IMR-90 (cell line): Measurements from ENCODE around the gene GRK2. TPM values are rescaled to one million over a fixed set of nuclear protein-coding genes. Genes with fewer than 3 reads are reported as not detected.
"Not testable (repeated sequence)": the region's sequence is repeated elsewhere in the genome, so short reads cannot be mapped to it uniquely, and the experiment has no call there.

Source experiments
- ATAC-seq: fragments of 200-7000 bp; cut with Tn5 transposase; 2 replicates; pipeline ENCODE4 v1.9.1; 2020; ENCODE audit warnings: low read depth, mild to moderate bottlenecking, moderate library complexity
- BruUV-seq: library from RNA; stranded (reverse); fragments of 400-500 nt; replicated peaks from 2 replicates; lab custom pipeline; 2021; lab: Mats Ljungman, UMichigan
- CTCF ChIA-PET: fragments of 300-600 bp; formaldehyde crosslinking; extraction: SDS; loops from one replicate; lab custom pipeline; 2021; ENCODE audit warnings: antibody characterized with exemption; lab: Yijun Ruan, JAX
- POLR2A ChIA-PET: fragments of 300-600 bp; sonication (Branson Sonifier 250); formaldehyde crosslinking; loops from one replicate; lab custom pipeline; 2022; ENCODE audit warnings: antibody characterized with exemption; ENCODE audit not compliant: unreplicated experiment; lab: Charles Lee
- DNase-seq: peaks from one replicate; pipeline ENCODE4 v3.0.0; 2013
- H2AFZ ChIP-seq: replicated peaks from 2 replicates; pipeline ENCODE3; 2013; ENCODE audit warnings: low read length, mild to moderate bottlenecking; ENCODE audit not compliant: poor library complexity
- H2AK5ac ChIP-seq: 2 replicates; pipeline ENCODE4 v1.6.1; 2013; ENCODE audit warnings: low read depth, low read length, inconsistent platforms
- H2AK9ac ChIP-seq: replicated peaks from 2 replicates; pipeline ENCODE3; 2013; ENCODE audit warnings: mild to moderate bottlenecking, low read depth, low read length, moderate library complexity; ENCODE audit not compliant: poor library complexity
- H2BK120ac ChIP-seq: 2 replicates; pipeline ENCODE4 v1.6.1; 2013; ENCODE audit warnings: low read depth, low read length, inconsistent platforms
- H2BK15ac ChIP-seq: 3 replicates; pipeline ENCODE4 v1.6.1; 2013; ENCODE audit warnings: low read depth, low read length, inconsistent platforms
- H2BK20ac ChIP-seq: 2 replicates; pipeline ENCODE4 v1.6.1; 2013; ENCODE audit warnings: low read depth, mild to moderate bottlenecking, inconsistent platforms, low read length, moderate library complexity
- H2BK5ac ChIP-seq: 2 replicates; pipeline ENCODE4 v1.6.1; 2013; ENCODE audit warnings: mild to moderate bottlenecking, low read depth, low read length, inconsistent platforms; ENCODE audit not compliant: poor library complexity, severe bottlenecking
- H3K14ac ChIP-seq: replicated peaks from 2 replicates; pipeline ENCODE4 v1.6.1; 2013; ENCODE audit warnings: low read depth, low read length, inconsistent platforms
- H3K18ac ChIP-seq: 2 replicates; pipeline ENCODE4 v1.6.1; 2013; ENCODE audit warnings: low read depth, low read length, control low read depth
- H3K23ac ChIP-seq: 2 replicates; pipeline ENCODE4 v1.6.1; 2013; ENCODE audit warnings: low read depth, low read length, inconsistent platforms
- H3K27ac ChIP-seq: 2 replicates; pipeline ENCODE4 v1.5.1; 2013; ENCODE audit warnings: mild to moderate bottlenecking, control low read depth, low read length; ENCODE audit not compliant: insufficient read depth
- H3K27me3 ChIP-seq: 2 replicates; pipeline ENCODE4 v1.6.1; 2013; ENCODE audit warnings: low read length; ENCODE audit not compliant: control insufficient read depth, insufficient read depth
- H3K36me3 ChIP-seq: 2 replicates; pipeline ENCODE4 v1.6.1; 2013; ENCODE audit warnings: low read length, mixed read lengths; ENCODE audit not compliant: control insufficient read depth, insufficient read depth
- H3K4ac ChIP-seq: 2 replicates; pipeline ENCODE4 v1.6.1; 2013; ENCODE audit warnings: low read depth, low read length, inconsistent platforms
- H3K4me1 ChIP-seq: 2 replicates; pipeline ENCODE4 v1.6.1; 2013; ENCODE audit warnings: low read length, mixed read lengths; ENCODE audit not compliant: control insufficient read depth, insufficient read depth
- H3K4me2 ChIP-seq: 2 replicates; pipeline ENCODE4 v1.6.1; 2013; ENCODE audit warnings: low read depth, mild to moderate bottlenecking, control low read depth, low read length, moderate library complexity
- H3K4me3 ChIP-seq: 2 replicates; pipeline ENCODE4 v1.5.1; 2013; ENCODE audit warnings: low read depth, mild to moderate bottlenecking, control low read depth, low read length, moderate library complexity; ENCODE audit not compliant: insufficient read depth
- H3K56ac ChIP-seq: 2 replicates; pipeline ENCODE4 v1.6.1; 2013; ENCODE audit warnings: low read length, inconsistent platforms; ENCODE audit not compliant: insufficient read depth; ENCODE audit errors: extremely low read depth
- H3K79me1 ChIP-seq, 2 experiments: 2 replicates each; pipeline ENCODE4 v1.6.1; 2013; ENCODE audit warnings: low read length in 2 of 2, inconsistent platforms in 1 of 2, low read depth in 1 of 2
- H3K9ac ChIP-seq: 2 replicates; pipeline ENCODE4 v1.6.1; 2013; ENCODE audit warnings: low read depth, low read length, control low read depth
- H3K9me1 ChIP-seq: 2 replicates; pipeline ENCODE4 v1.6.1; 2013; ENCODE audit warnings: low read length, inconsistent platforms; ENCODE audit not compliant: insufficient read depth
- H3K9me3 ChIP-seq: 2 replicates; pipeline ENCODE4 v1.6.1; 2013; ENCODE audit warnings: low read length; ENCODE audit not compliant: control insufficient read depth, insufficient read depth
- H4K20me1 ChIP-seq: 2 replicates; pipeline ENCODE4 v1.6.1; 2013; ENCODE audit warnings: low read length, inconsistent platforms; ENCODE audit not compliant: insufficient read depth
- H4K5ac ChIP-seq: 2 replicates; pipeline ENCODE4 v1.6.1; 2013; ENCODE audit warnings: mild to moderate bottlenecking, low read depth, low read length, control low read depth
- H4K8ac ChIP-seq, 2 experiments: 2 replicates each; pipeline ENCODE4 v1.6.1; 2013; ENCODE audit warnings: low read depth in 2 of 2, low read length in 2 of 2, control low read depth in 1 of 2, inconsistent platforms in 1 of 2
- H4K91ac ChIP-seq: 2 replicates; pipeline ENCODE4 v1.6.1; 2013; ENCODE audit warnings: low read depth, low read length, inconsistent platforms; ENCODE audit not compliant: insufficient read depth
- MXI1 ChIP-seq: IDR thresholded peaks from 2 replicates; pipeline ENCODE4 v1.6.1; 2012; ENCODE audit warnings: low read depth, mild to moderate bottlenecking, low read length, moderate library complexity, borderline replicate concordance
- WGBS, 2 experiments: methylation state at CpG; one replicate each; pipeline versions ENCODE4 v1.1.5 to v1.1.7; 2013; ENCODE audit warnings: missing lambda C conversion rate in 2 of 2; ENCODE audit not compliant: insufficient read length in 1 of 2; ENCODE audit errors: extremely low coverage in 2 of 2; 5-methylcytosine and 5-hydroxymethylcytosine counted together
- dilution Hi-C: fragments of 300-500 bp; cut with HindIII; formaldehyde crosslinking; loops from one replicate; pipeline ENCODE4 v1.14.3; 2018; ENCODE audit warnings: low sequenced_read_pairs; ENCODE audit not compliant: unreplicated experiment
- in situ Hi-C: fragments of 300-500 bp; cut with MboI; formaldehyde crosslinking; loops from 3 replicates; pipeline ENCODE4 v1.14.3; 2019; ENCODE audit warnings: low sequenced_read_pairs, inconsistent platforms, mixed read lengths
- intact Hi-C: fragments of 100-400 bp; cut with micrococcal nuclease; formaldehyde crosslinking; loops from 2 replicates; pipeline ENCODE4 v1.10.0; 2022
- polyA plus RNA-seq, 3 experiments: library from polyadenylated mRNA; depleted of rRNA; stranded (reverse); fragments of >200 nt; gene quantifications; 2 replicates each; pipeline ENCODE4 v1.2.3, GENCODE V29; 2012; ENCODE audit warnings: low replicate concordance in 1 of 3
- total RNA-seq: library from RNA; depleted of rRNA; stranded (reverse); fragments of >200 nt; gene quantifications from 2 replicates; pipeline ENCODE4 v1.2.3, GENCODE V29; 2012

Gene GRK2
- total and polyA plus RNA-seq, 2 of the 4 experiments (the other 2 are of a cell fraction): 26.7 to 41.8 TPM

- dilution Hi-C loops, H2AK9ac ChIP-seq, H4K20me1 ChIP-seq, intact Hi-C loops, H3K9me3 ChIP-seq, H3K27me3 ChIP-seq, H3K56ac ChIP-seq, H2BK20ac ChIP-seq, H3K36me3 ChIP-seq, H2BK5ac ChIP-seq, BruUV-seq: not testable (repeated sequence)
- H3K4me3 ChIP-seq: peak overlapping the region; percentile 51
- H3K9ac ChIP-seq: peak overlapping the region; percentile 85
- ChIA-PET POLR2A (interaction anchor here (1.0 kb wide), 1 partner anchor 56 kb away, joined by 7 read pairs; no protein-coding TSS in a partner anchor), CTCF (interaction anchor here (0.9 to 2.2 kb wide), 2 partner anchors 56 to 57 kb away, joined by 4 to 13 read pairs; no protein-coding TSS in a partner anchor)
- ATAC-seq (peak; percentile 55), DNase-seq (peak; percentile 47)
- H3K4ac ChIP-seq: peak overlapping the region; percentile 96
- peaks cover 0 to 11% of the 10 kb centered on the region in 2 experiments; a peak in 1 of 4 replicates for H3K79me1 ChIP-seq
- peak overlapping the region; percentile 87; the same call in 1 of the 2 replicates for H3K18ac ChIP-seq
- H2AK5ac ChIP-seq: peak overlapping the region; percentile 36; the same call in 1 of the 2 replicates
- peaks cover 14% of the 10 kb centered on the region; the same call in 1 of the 2 replicates for H3K9me1 ChIP-seq
- H2BK15ac ChIP-seq: peak overlapping the region; percentile 73; the same call in 1 of the 3 replicates
- H3K4me2 ChIP-seq: peak overlapping the region; percentile 100
- H3K23ac ChIP-seq: peak overlapping the region; percentile 97
- 0 out of 2 replicates have a peak overlapping the region, but pooled peaks have one; percentile 84 for H4K91ac ChIP-seq
- peak overlapping the region; percentile 98 for H3K14ac ChIP-seq
- WGBS, 2 experiments: 60% methylated on average over 3 of the region's 50 CpGs; no CpG with 5 or more reads in 1 of the 2 experiments
- H4K5ac ChIP-seq: peak overlapping the region; percentile 99
- peaks cover 10% of the 10 kb centered on the region for H3K4me1 ChIP-seq
- peak overlapping the region; percentile 92 to 98 for H4K8ac ChIP-seq
- in situ Hi-C loops: loop anchor here (5.0 kb wide), 2 partner anchors 56 to 121 kb away; no protein-coding TSS in a partner anchor
- H2AFZ ChIP-seq: peak overlapping the region; percentile 96
- H3K27ac ChIP-seq: peak overlapping the region; percentile 63; the same call in 1 of the 2 replicates
- peak overlapping the region; percentile 82; the same call in 1 of the 2 replicates for H2BK120ac ChIP-seq
- TF ChIP-seq MXI1: 0 out of 2 replicates have a peak, but pooled peaks have one; percentile 19
Measured at GRCh38 chr11:67260885-67261639, 5.2 kb upstream of the GRK2 start.
